NCI-H1436 treated with DMSO at 0.1 percent for 48 hours (cell line): Measurements from ENCODE around the gene MVK.
"Not testable (repeated sequence)": the region's sequence is repeated elsewhere in the genome, so short reads cannot be mapped to it uniquely, and the experiment has no call there.

ENCODE experiments used
- DNase-seq: peaks from one replicate; lab custom pipeline; 2025; lab: John Stamatoyannopoulos, UW

Gene MVK

GRCh38 chr12:109590566-109590965, 17.0 kb downstream of the MVK start:
- no peak for DNase-seq

GRCh38 chr12:109591041-109591440, 17.4 kb downstream of the MVK start:
- DNase-seq: no peak

GRCh38 chr12:109592195-109592904, 18.8 kb downstream of the MVK start:
- DNase-seq: no peak

GRCh38 chr12:109592905-109593272, 19.3 kb downstream of the MVK start:
- no peak for DNase-seq

GRCh38 chr12:109594556-109595317, 21.1 kb downstream of the MVK start:
- no peak for DNase-seq

GRCh38 chr12:109595321-109595902, 21.8 kb downstream of the MVK start:
- DNase-seq: no peak

GRCh38 chr12:109596418-109597244, 23.0 kb downstream of the MVK start:
- no peak for DNase-seq

GRCh38 chr12:109597414-109597794, 23.8 kb downstream of the MVK start:
- no peak for DNase-seq

GRCh38 chr12:109597795-109598427, 24.3 kb downstream of the MVK start:
- peak; percentile 27 for DNase-seq

- DNase-seq: no peak
Observed at GRCh38 chr12:109598428-109598854, 24.8 kb downstream of the MVK start.

GRCh38 chr12:109599087-109599486, 25.5 kb downstream of the MVK start:
- DNase-seq: no peak

- DNase-seq: no peak
Observed at GRCh38 chr12:109600481-109600880, 26.9 kb downstream of the MVK start.

GRCh38 chr12:109600995-109601394, 27.4 kb downstream of the MVK start:
- no peak for DNase-seq

- no peak for DNase-seq
Observed at GRCh38 chr12:109601557-109601956, 28.0 kb downstream of the MVK start.

GRCh38 chr12:109602132-109602531, 28.5 kb downstream of the MVK start:
- not testable (repeated sequence) for DNase-seq

- no peak for DNase-seq
Observed at GRCh38 chr12:109604132-109604585, 30.6 kb downstream of the MVK start.

- DNase-seq: no peak
Observed at GRCh38 chr12:109605016-109605415, 31.4 kb downstream of the MVK start.

- DNase-seq: no peak
Observed at GRCh38 chr12:109605599-109606228, 32.1 kb downstream of the MVK start.

- DNase-seq: no peak
Observed at GRCh38 chr12:109606320-109607028, 32.9 kb downstream of the MVK start.

GRCh38 chr12:109607618-109608017, 34.0 kb downstream of the MVK start:
- DNase-seq: no peak

- no peak for DNase-seq
Observed at GRCh38 chr12:109608270-109608669, 34.7 kb downstream of the MVK start.
